Muscle of leg (tissue), 11 donors: Measurements from ENCODE around the gene LTC4S. TPM values are rescaled to one million over a fixed set of nuclear protein-coding genes. Genes with fewer than 3 reads are reported as not detected.

Experiments
- DNase-seq: peaks from one replicate; pipeline ENCODE4 v3.0.0; 2013
- H3K27ac ChIP-seq: one replicate; pipeline ENCODE4 v1.5.1; 2013; ENCODE audit warnings: mild to moderate bottlenecking, low read length, control low read depth
- H3K27me3 ChIP-seq: one replicate; pipeline ENCODE4 v1.6.1; 2013; ENCODE audit warnings: low read length; ENCODE audit not compliant: control insufficient read depth, insufficient read depth
- H3K36me3 ChIP-seq: one replicate; pipeline ENCODE4 v1.6.1; 2013; ENCODE audit warnings: low read length; ENCODE audit not compliant: control insufficient read depth, insufficient read depth
- H3K4me1 ChIP-seq: one replicate; pipeline ENCODE4 v1.6.1; 2013; ENCODE audit warnings: low read length; ENCODE audit not compliant: control insufficient read depth, insufficient read depth
- H3K4me3 ChIP-seq: one replicate; pipeline ENCODE4 v1.5.1; 2013; ENCODE audit warnings: low read length, control low read depth
- H3K9me3 ChIP-seq: replicated peaks from 2 replicates; pipeline ENCODE4 v1.6.1; 2013; ENCODE audit warnings: low read depth, low read length; ENCODE audit not compliant: control insufficient read depth
- WGBS: methylation state at CpG from one replicate; pipeline ENCODE4 v1.1.5; 2013; ENCODE audit warnings: missing lambda C conversion rate; ENCODE audit not compliant: insufficient coverage; 5-methylcytosine and 5-hydroxymethylcytosine counted together
- polyA plus RNA-seq, 8 donors: library from polyadenylated mRNA; unstranded; fragments of 120-200 nt; gene quantifications; one replicate each; pipeline versions ENCODE4 v1.2.1 to v1.2.3, GENCODE V29; 2013; ENCODE audit warnings: inconsistent platforms in 1 of 8, low replicate concordance in 1 of 8; ENCODE audit not compliant: insufficient read length in 8 of 8, insufficient read depth in 1 of 8
- total RNA-seq: library from RNA; stranded (reverse); fragments of 120-200 nt; gene quantifications from one replicate; pipeline ENCODE4 v1.2.4, GENCODE V29; 2013

Gene LTC4S
- total and polyA plus RNA-seq, 9 donors, result 2.3 to 4.6 (median 3.2) TPM

GRCh38 chr5:179800696-179801201, 7.0 kb downstream of the LTC4S start:
- Histone ChIP-seq H3K27ac (no peak overlapping the region), H3K4me3 (no peak overlapping the region), H3K36me3 (peaks cover 45% of the 10 kb centered on the region), H3K4me1 (peaks cover 33% of the 10 kb centered on the region), H3K9me3 (no peaks in the 10 kb centered on the region), H3K27me3 (peaks cover 3% of the 10 kb centered on the region)
- no peak for DNase-seq
- 79% methylated on average over 9 of the region's 12 CpGs for WGBS

DNA sequence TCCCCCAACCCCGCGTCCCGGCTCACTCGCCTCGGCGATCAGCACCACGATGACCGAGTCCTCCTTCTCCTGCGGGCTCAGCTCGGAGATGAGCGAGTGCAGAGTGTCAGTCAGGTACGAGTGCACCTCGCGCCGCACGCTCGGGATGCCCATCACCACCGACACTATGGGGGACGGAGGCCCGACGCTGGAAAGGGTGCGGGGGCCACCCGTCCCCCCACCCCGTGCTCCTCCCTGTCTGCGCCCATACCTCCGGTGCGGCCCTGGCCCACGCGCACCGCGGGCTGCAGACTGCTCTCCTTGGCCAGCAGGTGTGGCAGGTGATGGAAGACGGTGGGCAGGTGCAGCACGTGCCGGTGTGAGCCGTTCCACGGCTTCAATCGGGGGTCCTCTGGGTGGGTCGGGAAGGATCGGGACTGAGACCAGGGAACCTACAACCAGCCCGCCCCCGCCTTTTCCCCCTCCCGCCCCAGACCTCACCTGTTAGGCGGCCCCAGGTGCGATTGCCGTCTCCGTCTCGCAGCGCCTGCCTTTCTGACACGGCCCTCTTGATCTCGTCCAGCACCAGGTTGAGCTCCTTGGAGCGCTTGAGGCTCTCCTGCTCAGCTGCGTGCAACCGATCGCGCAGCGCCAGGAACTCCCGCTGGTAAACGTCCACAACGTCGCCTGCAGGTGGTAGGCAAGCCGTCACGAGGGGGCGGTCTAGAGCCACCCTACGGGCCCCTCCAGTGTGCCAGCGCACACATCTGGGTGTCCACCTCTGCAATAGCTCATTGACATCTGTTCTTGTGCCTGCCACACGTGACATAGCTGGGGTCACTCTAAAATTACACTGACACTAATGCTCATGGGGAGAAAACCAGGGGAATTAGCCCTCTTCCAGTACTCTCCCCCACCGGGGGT, 7.8 kb downstream of the LTC4S start:
- peaks cover 45% of the 10 kb centered on the region for H3K36me3 ChIP-seq
- peaks cover 30% of the 10 kb centered on the region for H3K4me1 ChIP-seq
- WGBS, result 55% methylated on average over 63 of the region's 67 CpGs
- no peak overlapping the region for H3K27ac ChIP-seq
- peaks cover 3% of the 10 kb centered on the region for H3K27me3 ChIP-seq
- no peaks in the 10 kb centered on the region for H3K9me3 ChIP-seq
- DNase-seq, result peak; percentile 63
- no peak overlapping the region for H3K4me3 ChIP-seq

DNA sequence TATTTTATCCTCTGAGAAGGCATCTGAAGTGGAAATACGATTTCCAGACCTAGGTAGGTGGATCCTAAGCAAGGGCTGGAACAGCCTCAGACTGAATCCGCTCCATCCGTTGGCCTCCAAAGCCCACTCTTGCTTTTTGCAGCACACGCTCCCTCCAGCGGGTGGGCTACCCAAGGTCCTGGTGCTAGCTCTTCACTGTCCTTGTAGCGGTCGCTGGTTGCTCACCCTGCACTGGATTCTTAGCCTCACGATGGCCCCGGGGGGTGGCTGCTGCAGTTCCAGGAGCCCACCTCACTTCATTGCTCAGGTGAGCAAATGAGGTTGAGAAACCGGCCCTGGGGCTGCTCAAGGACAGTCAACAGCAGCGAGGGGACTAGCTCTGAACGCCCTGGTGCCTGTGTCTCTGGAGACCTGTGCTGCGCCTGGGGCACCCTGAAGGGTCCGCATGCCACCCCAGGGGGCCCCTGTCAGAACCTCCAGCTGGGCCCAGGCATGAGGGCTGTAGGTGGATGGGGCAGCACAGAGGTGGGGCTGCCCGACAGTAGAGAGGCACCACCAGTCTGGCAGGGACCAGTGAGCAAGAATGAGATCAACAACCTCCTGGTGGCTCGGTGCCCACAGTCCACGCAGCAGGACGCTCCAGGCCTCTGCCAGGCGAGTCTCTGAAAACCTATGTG, 8.6 kb downstream of the LTC4S start:
- Histone ChIP-seq H3K27ac (no peak overlapping the region), H3K27me3 (no peaks in the 10 kb centered on the region), H3K9me3 (no peaks in the 10 kb centered on the region), H3K4me3 (no peak overlapping the region), H3K36me3 (peaks cover 38% of the 10 kb centered on the region), H3K4me1 (peaks cover 25% of the 10 kb centered on the region)
- WGBS, result 59% methylated on average over 19 of the region's 19 CpGs
- no peak for DNase-seq

DNA sequence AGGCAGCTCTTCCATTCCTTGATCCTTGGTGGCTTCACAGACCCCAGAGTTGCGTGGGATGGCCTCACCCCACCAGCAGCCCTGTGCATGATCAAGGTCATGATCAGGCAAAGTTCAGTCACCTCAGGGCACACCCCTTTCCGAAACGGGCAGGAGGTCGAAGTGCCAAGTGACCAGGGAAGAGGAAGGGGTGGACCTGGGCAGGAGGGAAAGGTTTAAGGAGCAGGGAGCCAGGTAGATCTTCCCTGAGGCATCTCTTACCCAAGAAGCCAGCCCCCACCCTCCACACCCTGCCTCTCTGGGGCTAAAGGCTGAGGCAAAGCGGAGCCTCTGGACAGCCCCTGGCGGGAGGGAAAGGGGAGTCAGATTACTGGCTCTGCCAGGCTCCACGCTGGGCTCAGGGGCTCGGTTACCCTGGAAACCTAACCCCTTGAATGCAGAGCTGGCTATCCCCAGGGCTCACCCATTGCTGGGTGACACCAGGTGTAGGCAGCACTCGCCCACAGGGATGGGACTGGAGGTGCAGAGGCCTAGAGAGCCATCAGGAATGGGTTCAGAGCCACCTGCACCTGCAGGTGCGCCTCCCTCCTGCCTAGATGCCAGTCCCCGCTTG, 9.3 kb downstream of the LTC4S start:
- Histone ChIP-seq H3K4me1 (peaks cover 27% of the 10 kb centered on the region), H3K27ac (no peak overlapping the region), H3K27me3 (no peaks in the 10 kb centered on the region), H3K4me3 (no peak overlapping the region), H3K9me3 (no peaks in the 10 kb centered on the region), H3K36me3 (peaks cover 33% of the 10 kb centered on the region)
- DNase-seq, result no peak
- WGBS, result 65% methylated on average over 6 of the region's 11 CpGs

GRCh38 chr5:179803651-179804554, 10.1 kb downstream of the LTC4S start:
- DNase-seq, result no peak
- 68% methylated on average over 15 of the region's 18 CpGs for WGBS
- Histone ChIP-seq H3K4me1 (peaks cover 27% of the 10 kb centered on the region), H3K27me3 (no peaks in the 10 kb centered on the region), H3K9me3 (no peaks in the 10 kb centered on the region), H3K36me3 (peaks cover 24% of the 10 kb centered on the region), H3K4me3 (no peak overlapping the region), H3K27ac (no peak overlapping the region)

- Histone ChIP-seq H3K9me3 (no peaks in the 10 kb centered on the region), H3K36me3 (peaks cover 18% of the 10 kb centered on the region), H3K27ac (no peak overlapping the region), H3K4me1 (peaks cover 27% of the 10 kb centered on the region), H3K27me3 (no peaks in the 10 kb centered on the region), H3K4me3 (no peak overlapping the region)
- WGBS, result 87% methylated on average over 7 of the region's 8 CpGs
- DNase-seq, result no peak
Observed at GRCh38 chr5:179804555-179804947, 10.8 kb downstream of the LTC4S start.

GRCh38 chr5:179805070-179805528, 11.3 kb downstream of the LTC4S start:
- Histone ChIP-seq H3K4me1 (peaks cover 27% of the 10 kb centered on the region), H3K27ac (no peak overlapping the region), H3K4me3 (peak overlapping the region; percentile 64), H3K36me3 (peaks cover 12% of the 10 kb centered on the region), H3K9me3 (no peaks in the 10 kb centered on the region), H3K27me3 (no peaks in the 10 kb centered on the region)
- 59% methylated on average over 7 of the region's 9 CpGs for WGBS
- DNase-seq, result no peak

GRCh38 chr5:179805529-179806249, 11.9 kb downstream of the LTC4S start:
- WGBS, result 3% methylated on average over 58 of the region's 65 CpGs
- Histone ChIP-seq H3K27ac (peak overlapping the region; percentile 35), H3K27me3 (no peaks in the 10 kb centered on the region), H3K4me1 (peaks cover 27% of the 10 kb centered on the region), H3K36me3 (peaks cover 6% of the 10 kb centered on the region), H3K4me3 (peak overlapping the region; percentile 64), H3K9me3 (no peaks in the 10 kb centered on the region)
- peak; percentile 63 for DNase-seq
